Measurements from ENCODE around the gene VPS26C.
A peak's percentile ranks its signal among the peaks of the same experiment; 100 is the strongest.
"Not testable (repeated sequence)": the region's sequence is repeated elsewhere in the genome, so short reads cannot be mapped to it uniquely, and the experiment has no call there.

The VPS26C gene

DNA sequence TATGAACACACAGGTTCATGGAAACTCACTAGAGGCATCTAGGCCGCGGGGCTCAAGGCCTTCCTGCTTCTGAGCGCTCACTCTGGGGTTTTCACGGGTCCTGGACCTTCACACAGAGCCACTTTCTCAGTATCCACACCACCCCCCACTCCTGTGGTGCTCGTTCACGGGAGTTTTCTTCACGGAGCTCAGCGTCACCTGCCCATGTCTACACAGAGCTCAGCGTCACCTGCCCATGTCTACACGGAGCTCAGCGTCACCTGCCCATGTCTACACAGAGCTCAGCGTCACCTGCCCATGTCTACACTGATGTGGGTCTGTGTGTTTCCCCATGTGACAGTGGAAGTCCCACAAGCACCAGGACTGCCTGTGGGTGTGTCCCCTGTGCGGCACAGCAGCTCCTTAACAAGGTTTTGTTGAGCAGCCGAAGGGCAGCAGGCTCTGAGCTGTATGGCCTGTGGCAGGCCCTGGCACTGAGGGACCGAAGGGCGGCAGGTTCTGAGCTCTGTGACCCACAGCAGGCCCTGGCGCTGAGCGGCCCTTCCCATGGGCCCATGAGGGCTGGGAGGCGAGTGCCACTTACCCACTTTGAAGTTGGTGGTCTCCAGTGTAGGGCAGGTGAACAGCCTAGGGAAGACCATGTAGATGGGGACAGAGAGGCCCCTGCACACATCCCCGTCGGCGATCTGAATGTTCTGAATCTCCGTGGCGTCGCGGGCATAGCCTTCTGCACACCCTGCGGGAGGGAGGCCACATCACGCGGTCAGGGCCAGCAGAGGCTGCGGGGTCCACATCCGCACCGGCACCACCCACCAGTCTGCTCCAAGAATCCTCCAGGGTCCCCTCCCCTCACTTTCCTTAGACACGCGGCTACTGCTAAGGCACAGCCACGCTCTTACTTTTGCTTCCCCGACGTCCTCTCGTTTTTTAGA is 39.8 kb downstream of the VPS26C start:
- H3K4me1 ChIP-seq (ENCODE audit: control insufficient read depth in 1 of 2, insufficient read depth in 1 of 2, low read depth in 1 of 2, low read length in 1 of 2): peaks cover 20% of the 10 kb centered on the region in 2 experiments
- no peaks in the 10 kb centered on the region for H3K27me3 ChIP-seq
- no peak overlapping the region for H3K27ac ChIP-seq
- TF ChIP-seq, protein P1, sequence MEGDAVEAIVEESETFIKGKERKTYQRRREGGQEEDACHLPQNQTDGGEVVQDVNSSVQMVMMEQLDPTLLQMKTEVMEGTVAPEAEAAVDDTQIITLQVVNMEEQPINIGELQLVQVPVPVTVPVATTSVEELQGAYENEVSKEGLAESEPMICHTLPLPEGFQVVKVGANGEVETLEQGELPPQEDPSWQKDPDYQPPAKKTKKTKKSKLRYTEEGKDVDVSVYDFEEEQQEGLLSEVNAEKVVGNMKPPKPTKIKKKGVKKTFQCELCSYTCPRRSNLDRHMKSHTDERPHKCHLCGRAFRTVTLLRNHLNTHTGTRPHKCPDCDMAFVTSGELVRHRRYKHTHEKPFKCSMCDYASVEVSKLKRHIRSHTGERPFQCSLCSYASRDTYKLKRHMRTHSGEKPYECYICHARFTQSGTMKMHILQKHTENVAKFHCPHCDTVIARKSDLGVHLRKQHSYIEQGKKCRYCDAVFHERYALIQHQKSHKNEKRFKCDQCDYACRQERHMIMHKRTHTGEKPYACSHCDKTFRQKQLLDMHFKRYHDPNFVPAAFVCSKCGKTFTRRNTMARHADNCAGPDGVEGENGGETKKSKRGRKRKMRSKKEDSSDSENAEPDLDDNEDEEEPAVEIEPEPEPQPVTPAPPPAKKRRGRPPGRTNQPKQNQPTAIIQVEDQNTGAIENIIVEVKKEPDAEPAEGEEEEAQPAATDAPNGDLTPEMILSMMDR (IDR thresholded peaks at IDR 0.05): no peak
- no peaks in the 10 kb centered on the region for H3K9me3 ChIP-seq
- H3K36me3 ChIP-seq: peaks cover 94% of the 10 kb centered on the region
- H3K4me3 ChIP-seq (ENCODE audit: low read depth in 1 of 2, low read length in 1 of 2): no peak overlapping the region

DNA sequence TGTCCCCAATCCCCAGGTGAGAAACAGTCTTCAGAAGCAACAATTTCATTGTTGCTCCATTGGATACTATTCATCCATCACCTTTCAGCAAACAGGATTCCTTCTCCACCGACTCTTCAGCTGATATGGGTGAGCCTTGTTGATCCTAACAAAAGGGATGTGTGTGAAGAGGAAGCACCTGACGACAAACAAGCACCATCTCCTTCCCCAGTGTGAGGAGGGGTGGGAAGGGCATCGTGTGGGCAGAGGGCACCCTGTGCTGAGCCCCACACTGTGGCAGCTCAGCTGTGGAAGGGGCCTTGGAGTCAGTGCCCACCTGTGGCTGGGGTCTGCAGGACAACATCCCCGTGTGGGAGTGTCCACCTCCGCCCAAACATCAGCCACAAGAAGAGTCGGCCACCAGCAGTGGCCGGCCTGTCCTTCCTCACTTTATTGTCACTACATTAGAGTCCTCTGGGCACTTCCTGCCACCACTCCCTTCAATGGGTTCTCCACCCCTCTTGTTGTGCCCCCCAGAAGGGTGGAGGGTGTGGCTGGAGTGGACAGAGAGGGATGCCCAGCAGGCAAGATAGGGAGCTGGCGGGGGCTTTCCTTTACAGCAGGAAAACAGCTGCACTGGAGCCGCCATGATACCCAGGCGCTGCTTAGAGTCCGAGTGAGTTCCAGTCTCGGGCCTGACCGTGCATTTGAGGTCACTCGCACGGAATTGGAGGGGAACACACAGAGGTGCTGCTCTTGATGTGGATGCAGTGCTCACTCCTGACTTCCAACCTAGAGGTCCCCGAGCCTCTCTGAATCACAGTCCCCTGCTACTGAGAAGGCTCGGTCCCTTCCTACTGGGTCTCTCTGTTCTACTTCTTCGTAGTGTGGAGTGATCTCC is 40.9 kb downstream of the VPS26C start:
- H3K27ac ChIP-seq: peak overlapping the region; percentile 62
- no peaks in the 10 kb centered on the region for H3K27me3 ChIP-seq
- H3K4me1 ChIP-seq (ENCODE audit: control insufficient read depth in 1 of 2, insufficient read depth in 1 of 2, low read depth in 1 of 2, low read length in 1 of 2): peaks cover 22 to 23% of the 10 kb centered on the region in 2 experiments
- H3K36me3 ChIP-seq: peaks cover 83% of the 10 kb centered on the region
- H3K4me3 ChIP-seq (ENCODE audit: low read depth in 1 of 2, low read length in 1 of 2): no peak overlapping the region
- TF ChIP-seq, protein P1 (IDR thresholded peaks at IDR 0.05): no peak
- H3K9me3 ChIP-seq: no peaks in the 10 kb centered on the region

DNA sequence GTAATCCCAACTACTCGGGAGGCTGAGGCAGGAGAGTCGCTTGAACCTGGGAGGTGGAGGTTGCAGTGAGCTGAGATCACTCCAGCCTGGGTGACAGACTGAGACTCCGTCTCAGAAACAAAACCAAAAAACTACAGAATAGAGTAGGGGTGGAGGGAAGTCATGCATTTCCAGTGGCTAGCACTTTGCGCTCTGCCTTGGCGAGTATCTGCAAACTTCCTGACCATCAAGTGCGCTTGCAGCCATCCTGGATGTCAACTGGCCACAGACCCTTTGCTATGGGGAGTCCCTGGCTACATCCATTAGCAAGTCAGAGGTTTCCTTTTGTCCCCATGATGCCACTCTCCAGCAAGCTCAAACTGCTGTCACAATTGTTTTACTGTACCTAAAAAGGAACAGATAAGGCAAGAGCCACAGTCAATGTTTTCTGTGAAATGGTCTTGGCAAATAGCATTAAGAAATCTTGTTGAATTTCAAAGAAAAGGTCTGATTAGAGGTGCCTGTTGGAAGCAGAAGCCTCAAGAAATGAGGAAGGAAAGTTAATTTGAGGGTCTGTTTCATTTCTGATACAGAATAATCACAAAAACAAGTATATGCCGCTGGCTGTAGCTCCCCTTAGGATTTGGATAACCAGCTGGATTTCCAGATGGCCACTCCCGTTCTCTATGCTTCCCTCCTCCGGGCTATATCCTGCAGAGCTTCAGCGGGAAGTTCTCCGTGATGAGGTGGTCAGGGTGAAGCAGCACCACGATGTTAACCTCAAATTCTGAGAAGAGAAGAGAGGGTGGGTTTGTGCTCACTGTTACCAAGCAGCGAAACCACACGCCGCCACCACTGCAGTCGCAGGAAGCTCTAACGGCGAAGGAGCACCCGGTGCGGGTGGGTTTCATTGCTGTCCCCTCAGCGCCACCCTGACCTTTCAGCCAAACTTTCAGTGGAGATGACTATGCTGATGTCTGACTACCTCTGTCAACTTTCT is 42.0 kb downstream of the VPS26C start:
- H3K27ac ChIP-seq: peak overlapping the region; percentile 62
- H3K27me3 ChIP-seq: peaks cover 4% of the 10 kb centered on the region
- H3K4me3 ChIP-seq (ENCODE audit: low read depth in 1 of 2, low read length in 1 of 2): no peak overlapping the region
- H3K36me3 ChIP-seq: peaks cover 72% of the 10 kb centered on the region
- TF ChIP-seq, protein P1 (IDR thresholded peaks at IDR 0.05): no peak
- H3K9me3 ChIP-seq: no peaks in the 10 kb centered on the region
- H3K4me1 ChIP-seq (ENCODE audit: control insufficient read depth in 1 of 2, insufficient read depth in 1 of 2, low read depth in 1 of 2, low read length in 1 of 2): peaks cover 32 to 35% of the 10 kb centered on the region in 2 experiments

DNA sequence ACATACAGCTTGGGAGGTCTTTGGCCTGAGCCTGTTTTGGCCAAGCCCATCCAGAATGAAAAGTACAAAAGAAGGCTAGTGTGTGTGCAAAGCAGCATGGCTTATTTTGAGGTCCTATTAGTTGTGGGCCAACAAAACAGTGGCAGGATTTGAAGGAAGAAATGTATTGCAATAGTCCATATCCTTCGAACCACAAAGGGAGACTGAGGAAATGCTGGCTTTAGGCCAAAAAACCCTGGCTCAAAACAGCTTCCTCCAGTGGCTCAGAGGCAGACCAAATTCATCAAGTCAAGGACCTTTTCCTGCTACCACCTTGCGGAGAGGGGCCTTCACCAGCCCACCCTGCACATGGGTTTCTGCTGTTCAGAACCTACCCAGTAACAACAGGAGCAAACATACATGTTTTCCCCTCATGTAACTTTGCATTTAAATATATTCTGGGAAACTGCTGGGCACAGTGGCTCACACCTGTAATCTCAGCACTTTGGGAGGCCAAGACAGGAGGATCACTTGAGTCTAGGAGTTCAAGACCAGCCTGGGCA is 43.3 kb downstream of the VPS26C start:
- Histone ChIP-seq H3K9me3 (no peaks in the 10 kb centered on the region), H3K4me3 (ENCODE audit: low read depth in 1 of 2, low read length in 1 of 2) (no peak overlapping the region), H3K27me3 (peaks cover 16% of the 10 kb centered on the region), H3K27ac (no peak overlapping the region), H3K4me1 (ENCODE audit: control insufficient read depth in 1 of 2, insufficient read depth in 1 of 2, low read depth in 1 of 2, low read length in 1 of 2) (peaks cover 38 to 40% of the 10 kb centered on the region in 2 experiments), H3K36me3 (peaks cover 59% of the 10 kb centered on the region)
- TF ChIP-seq, protein P1 (IDR thresholded peaks at IDR 0.05): no peak

DNA sequence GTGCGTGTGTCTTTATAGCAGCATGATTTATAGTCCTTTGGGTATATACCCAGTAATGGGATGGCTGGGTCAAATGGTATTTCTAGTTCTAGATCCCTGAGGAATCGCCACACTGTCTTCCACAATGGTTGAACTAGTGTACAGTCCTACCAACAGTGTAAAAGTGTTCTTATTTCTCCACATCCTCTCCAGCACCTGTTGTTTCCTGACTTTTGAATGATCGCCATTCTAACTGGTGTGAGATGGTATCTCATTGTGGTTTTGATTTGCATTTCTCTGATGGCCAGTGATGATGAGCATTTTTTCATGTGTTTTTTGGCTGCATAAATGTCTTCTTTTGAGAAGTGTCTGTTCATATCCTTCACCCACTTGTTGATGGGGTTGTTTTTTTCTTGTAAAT is 44.9 kb downstream of the VPS26C start:
- Histone ChIP-seq H3K4me1 (ENCODE audit: control insufficient read depth in 1 of 2, insufficient read depth in 1 of 2, low read depth in 1 of 2, low read length in 1 of 2) (peaks cover 38 to 40% of the 10 kb centered on the region in 2 experiments), H3K27me3 (peaks cover 18% of the 10 kb centered on the region), H3K36me3 (peaks cover 43% of the 10 kb centered on the region)
- H3K9me3 ChIP-seq; H3K27ac ChIP-seq; H3K4me3 ChIP-seq (ENCODE audit: low read depth in 1 of 2, low read length in 1 of 2): not testable (repeated sequence)
